GM21526 (cell line): ENCODE results near the gene MAFG.
"Not testable (repeated sequence)": the region's sequence is repeated elsewhere in the genome, so short reads cannot be mapped to it uniquely, and the experiment has no call there.

Source experiments
- ATAC-seq: cut with Tn5 transposase; IDR thresholded peaks from one replicate; pipeline ENCODE4 v1.9.1; 2021; ENCODE audit warnings: moderate library complexity; ENCODE audit not compliant: unreplicated experiment, low FRiP score

Gene MAFG

GRCh38 chr17:81925860-81926450 lies 1.6 kb downstream of the MAFG start:
- no peak for ATAC-seq

- no peak for ATAC-seq
Observed at GRCh38 chr17:81924557-81925532, 2.7 kb downstream of the MAFG start.

- ATAC-seq, result no peak
Observed at GRCh38 chr17:81923302-81924260, 4.0 kb downstream of the MAFG start.

GRCh38 chr17:81922566-81923301 lies 4.8 kb downstream of the MAFG start:
- no peak for ATAC-seq

GRCh38 chr17:81921996-81922565 lies 5.5 kb downstream of the MAFG start:
- no peak for ATAC-seq

GRCh38 chr17:81921537-81921862 lies 6.0 kb downstream of the MAFG start:
- ATAC-seq, result no peak

GRCh38 chr17:81920612-81921536 lies 6.7 kb downstream of the MAFG start:
- ATAC-seq, result no peak

- no peak for ATAC-seq
Observed at GRCh38 chr17:81918832-81919545, 8.5 kb downstream of the MAFG start.

- ATAC-seq, result not testable (repeated sequence)
Observed at GRCh38 chr17:81918333-81918669, 9.2 kb downstream of the MAFG start.

- ATAC-seq, result peak; percentile 50
Observed at GRCh38 chr17:81917565-81918332, 9.8 kb downstream of the MAFG start, which contains the start of gene SIRT7. TSS of gene SIRT7 (minus strand) at chr17:81918176. CDS start at chr17:81918131, 45 bp downstream.

GRCh38 chr17:81916234-81917001 lies 11.1 kb downstream of the MAFG start:
- no peak for ATAC-seq

- no peak for ATAC-seq
Observed at GRCh38 chr17:81915331-81915730, 12.2 kb downstream of the MAFG start.

- no peak for ATAC-seq
Observed at GRCh38 chr17:81914103-81914850, 13.3 kb downstream of the MAFG start.

GRCh38 chr17:81913394-81914102 lies 14.0 kb downstream of the MAFG start:
- no peak for ATAC-seq
